Measurements from ENCODE around the gene SAMM50.

SAMM50 gene

DNA sequence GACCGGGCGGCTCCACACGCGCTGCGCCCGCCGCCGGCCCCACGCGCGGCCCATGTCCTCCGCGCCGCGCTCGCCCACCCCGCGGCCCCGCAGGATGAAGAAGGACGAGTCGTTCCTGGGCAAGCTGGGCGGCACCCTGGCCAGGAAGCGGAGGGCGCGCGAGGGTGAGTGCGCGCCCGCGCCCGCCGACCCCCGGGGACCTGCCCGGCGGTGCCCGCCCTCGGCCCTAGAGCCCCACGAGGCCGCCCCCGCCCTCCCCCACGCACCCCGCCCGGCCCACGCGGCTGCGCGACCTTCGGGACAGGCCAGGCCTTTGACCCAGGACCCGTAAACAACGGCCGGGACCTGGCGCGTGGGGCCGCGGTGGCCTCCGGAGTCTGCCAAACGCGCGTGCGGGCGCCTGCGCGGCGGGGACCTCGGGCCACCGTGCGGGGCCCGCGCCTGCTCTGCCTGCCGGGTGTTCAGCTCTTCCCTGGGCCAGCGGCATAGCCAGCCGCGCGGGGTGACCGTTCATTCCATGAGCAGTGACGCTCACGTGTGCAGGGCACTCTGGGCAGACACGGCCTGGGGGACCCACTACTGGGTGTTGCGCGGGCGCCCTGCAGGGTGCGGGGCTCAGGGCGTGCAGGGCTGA is 69.2 kb downstream of the SAMM50 start, which contains the start of gene PARVB:
Gene PARVB (plus strand): TSS at position 15 of the 634 bp plus-strand sequence. CDS start 38 bp downstream, at position 53.
- Histone ChIP-seq H3K27ac (ENCODE audit: low read depth, low read length, poor library complexity, severe bottlenecking) (peak within 1 kb of the TSS; percentile 86), H4K20me1 (ENCODE audit: insufficient read depth, low read length) (no peaks in the 10 kb centered on the region), H3K9ac (ENCODE audit: low read length) (peak within 1 kb of the TSS; percentile 84), H3K4me2 (ENCODE audit: low read length) (peak within 1 kb of the TSS; percentile 73), H3K4me1 (ENCODE audit: insufficient read depth, low read length, severe bottlenecking) (peaks cover 62% of the 10 kb centered on the region), H3K79me2 (ENCODE audit: insufficient read depth, low read length) (peaks cover 19% of the 10 kb centered on the region), H3K9me2 (ENCODE audit: low read depth, low read length) (no peaks in the 10 kb centered on the region), H3K4me3 (ENCODE audit: low read depth, low read length, poor library complexity, severe bottlenecking) (peak within 1 kb of the TSS; percentile 64), H2AFZ (ENCODE audit: low read length) (no peak within 1 kb of the TSS), H3K36me3 (ENCODE audit: insufficient read depth, low read length) (no peaks in the 10 kb centered on the region), H3K9me3 (ENCODE audit: low read length) (no peaks in the 10 kb centered on the region), H3K27me3 (ENCODE audit: insufficient read depth, low read length) (no peaks in the 10 kb centered on the region), H3F3A (ENCODE audit: insufficient read depth, low read length) (no peaks in the 10 kb centered on the region)
- no peak for TF ChIP-seq EZH2 (IDR thresholded peaks at IDR 0.05; ENCODE audit: borderline replicate concordance, low read length)
- TF ChIP-seq, protein P1, sequence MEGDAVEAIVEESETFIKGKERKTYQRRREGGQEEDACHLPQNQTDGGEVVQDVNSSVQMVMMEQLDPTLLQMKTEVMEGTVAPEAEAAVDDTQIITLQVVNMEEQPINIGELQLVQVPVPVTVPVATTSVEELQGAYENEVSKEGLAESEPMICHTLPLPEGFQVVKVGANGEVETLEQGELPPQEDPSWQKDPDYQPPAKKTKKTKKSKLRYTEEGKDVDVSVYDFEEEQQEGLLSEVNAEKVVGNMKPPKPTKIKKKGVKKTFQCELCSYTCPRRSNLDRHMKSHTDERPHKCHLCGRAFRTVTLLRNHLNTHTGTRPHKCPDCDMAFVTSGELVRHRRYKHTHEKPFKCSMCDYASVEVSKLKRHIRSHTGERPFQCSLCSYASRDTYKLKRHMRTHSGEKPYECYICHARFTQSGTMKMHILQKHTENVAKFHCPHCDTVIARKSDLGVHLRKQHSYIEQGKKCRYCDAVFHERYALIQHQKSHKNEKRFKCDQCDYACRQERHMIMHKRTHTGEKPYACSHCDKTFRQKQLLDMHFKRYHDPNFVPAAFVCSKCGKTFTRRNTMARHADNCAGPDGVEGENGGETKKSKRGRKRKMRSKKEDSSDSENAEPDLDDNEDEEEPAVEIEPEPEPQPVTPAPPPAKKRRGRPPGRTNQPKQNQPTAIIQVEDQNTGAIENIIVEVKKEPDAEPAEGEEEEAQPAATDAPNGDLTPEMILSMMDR (IDR thresholded peaks at IDR 0.05; ENCODE audit: low read length), result no peak

DNA sequence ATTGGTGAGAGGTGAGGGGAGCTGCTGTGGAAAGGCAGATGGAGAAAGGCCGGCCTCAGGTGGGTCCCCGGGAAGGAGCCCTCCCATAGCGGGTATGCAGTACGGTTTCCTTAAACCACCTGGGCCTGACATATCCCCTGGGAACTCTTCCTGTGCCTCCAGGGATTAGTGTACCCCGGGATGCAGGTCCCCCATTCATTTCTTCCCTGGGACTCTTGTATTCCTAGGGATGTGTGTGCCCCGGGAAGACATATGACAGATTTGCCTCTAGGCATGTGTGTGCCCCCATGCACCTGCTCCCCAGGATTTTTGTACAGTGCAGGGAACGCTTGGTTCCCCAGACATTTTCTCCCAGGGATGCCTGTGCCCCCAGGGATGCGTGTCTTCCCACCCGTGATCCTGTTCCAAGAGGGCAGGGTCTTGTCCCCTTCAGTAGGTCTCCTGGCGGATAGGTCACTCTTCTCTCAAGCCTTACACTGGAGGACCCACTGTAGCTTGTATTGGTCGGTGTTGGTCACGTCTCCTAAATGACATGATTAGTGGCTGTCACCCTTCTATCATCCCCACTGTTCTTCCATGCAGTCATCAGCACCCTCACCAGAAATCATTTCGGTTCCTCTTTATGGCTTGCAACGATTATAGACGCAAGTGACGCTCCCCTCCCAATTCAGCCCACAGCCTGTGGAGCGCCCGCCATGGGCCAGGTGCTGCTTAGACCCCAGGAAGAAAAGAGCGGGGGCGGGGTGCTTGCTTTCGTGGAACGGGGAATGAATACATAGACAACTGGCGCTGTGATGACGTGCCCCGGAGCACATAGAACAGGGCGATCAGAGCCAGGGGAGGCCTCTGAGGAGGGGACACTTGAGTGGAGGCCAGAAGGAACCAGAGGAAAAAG is 70.2 kb downstream of the SAMM50 start:
- peak overlapping the region; percentile 64 for H3K4me3 ChIP-seq (ENCODE audit: low read depth, low read length, poor library complexity, severe bottlenecking)
- peak overlapping the region; percentile 84 for H3K27ac ChIP-seq (ENCODE audit: low read depth, low read length, poor library complexity, severe bottlenecking)
- no peaks in the 10 kb centered on the region for H3K9me3 ChIP-seq (ENCODE audit: low read length)
- no peaks in the 10 kb centered on the region for H3F3A ChIP-seq (ENCODE audit: insufficient read depth, low read length)
- no peak overlapping the region for H2AFZ ChIP-seq (ENCODE audit: low read length)
- peaks cover 71% of the 10 kb centered on the region for H3K4me1 ChIP-seq (ENCODE audit: insufficient read depth, low read length, severe bottlenecking)
- H3K79me2 ChIP-seq (ENCODE audit: insufficient read depth, low read length), result peaks cover 26% of the 10 kb centered on the region
- TF ChIP-seq EZH2 (IDR thresholded peaks at IDR 0.05; ENCODE audit: borderline replicate concordance, low read length), result no peak
- TF ChIP-seq, protein P1 (IDR thresholded peaks at IDR 0.05; ENCODE audit: low read length), result no peak
- no peaks in the 10 kb centered on the region for H3K36me3 ChIP-seq (ENCODE audit: insufficient read depth, low read length)
- no peaks in the 10 kb centered on the region for H3K27me3 ChIP-seq (ENCODE audit: insufficient read depth, low read length)
- peak overlapping the region; percentile 66 for H3K4me2 ChIP-seq (ENCODE audit: low read length)
- H3K9me2 ChIP-seq (ENCODE audit: low read depth, low read length), result no peaks in the 10 kb centered on the region
- H4K20me1 ChIP-seq (ENCODE audit: insufficient read depth, low read length), result no peaks in the 10 kb centered on the region
- peak overlapping the region; percentile 65 for H3K9ac ChIP-seq (ENCODE audit: low read length)

DNA sequence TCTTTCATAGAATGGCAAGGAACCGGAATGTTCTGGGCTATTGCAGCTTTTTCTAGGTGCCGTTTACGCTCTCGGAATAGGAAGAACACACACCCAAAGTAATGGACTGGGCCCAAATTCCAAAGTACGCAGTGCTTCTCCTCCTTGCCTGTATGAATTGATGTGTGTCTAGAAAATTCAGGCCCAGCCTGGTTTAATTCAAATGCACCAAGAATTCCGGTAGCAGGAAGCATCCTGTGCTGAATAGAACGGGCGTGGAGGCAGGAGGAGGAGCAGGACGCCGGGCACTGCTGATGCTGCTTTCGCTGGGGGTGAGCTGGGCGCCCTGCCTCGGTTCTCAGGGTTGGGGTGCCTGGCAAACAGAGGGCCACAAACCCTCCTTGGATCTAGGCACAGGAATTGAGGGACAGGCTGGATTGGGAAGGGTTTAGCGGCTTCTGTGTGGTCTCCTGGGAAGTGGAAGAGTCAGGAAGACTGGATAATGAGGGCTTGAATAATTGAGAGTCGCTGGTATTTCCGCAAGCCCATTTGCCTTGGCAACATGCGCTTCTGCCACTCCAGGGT is 70.9 kb downstream of the SAMM50 start:
- Histone ChIP-seq H4K20me1 (ENCODE audit: insufficient read depth, low read length) (no peaks in the 10 kb centered on the region), H3K4me3 (ENCODE audit: low read depth, low read length, poor library complexity, severe bottlenecking) (peak overlapping the region; percentile 64), H3K9me2 (ENCODE audit: low read depth, low read length) (no peaks in the 10 kb centered on the region), H3K79me2 (ENCODE audit: insufficient read depth, low read length) (peaks cover 29% of the 10 kb centered on the region), H3K4me1 (ENCODE audit: insufficient read depth, low read length, severe bottlenecking) (peaks cover 77% of the 10 kb centered on the region), H3K9me3 (ENCODE audit: low read length) (no peaks in the 10 kb centered on the region), H3F3A (ENCODE audit: insufficient read depth, low read length) (no peaks in the 10 kb centered on the region), H3K4me2 (ENCODE audit: low read length) (peak overlapping the region; percentile 66), H3K27ac (ENCODE audit: low read depth, low read length, poor library complexity, severe bottlenecking) (peak overlapping the region; percentile 84), H3K36me3 (ENCODE audit: insufficient read depth, low read length) (peaks cover 2% of the 10 kb centered on the region; the same call in 1 of the 2 replicates), H3K27me3 (ENCODE audit: insufficient read depth, low read length) (no peaks in the 10 kb centered on the region), H2AFZ (ENCODE audit: low read length) (no peak overlapping the region), H3K9ac (ENCODE audit: low read length) (peak overlapping the region; percentile 39; the same call in 1 of the 2 replicates)
- TF ChIP-seq, protein P1 (IDR thresholded peaks at IDR 0.05; ENCODE audit: low read length), result no peak
- TF ChIP-seq EZH2 (IDR thresholded peaks at IDR 0.05; ENCODE audit: borderline replicate concordance, low read length), result no peak

Data from OCI-LY1 (cell line).